Stromal cell of bone marrow (primary cell): ENCODE data around the gene TDRD10.
"Not testable (repeated sequence)": the region's sequence is repeated elsewhere in the genome, so short reads cannot be mapped to it uniquely, and the experiment has no call there.

Experiments used
- DNase-seq: peaks from one replicate; pipeline ENCODE4 v3.0.0-alpha.2; 2012; ENCODE audit warnings: low read depth

Gene TDRD10

GRCh38 chr1:154517661-154518060 lies 15.6 kb downstream of the TDRD10 start:
- no peak for DNase-seq

DNA sequence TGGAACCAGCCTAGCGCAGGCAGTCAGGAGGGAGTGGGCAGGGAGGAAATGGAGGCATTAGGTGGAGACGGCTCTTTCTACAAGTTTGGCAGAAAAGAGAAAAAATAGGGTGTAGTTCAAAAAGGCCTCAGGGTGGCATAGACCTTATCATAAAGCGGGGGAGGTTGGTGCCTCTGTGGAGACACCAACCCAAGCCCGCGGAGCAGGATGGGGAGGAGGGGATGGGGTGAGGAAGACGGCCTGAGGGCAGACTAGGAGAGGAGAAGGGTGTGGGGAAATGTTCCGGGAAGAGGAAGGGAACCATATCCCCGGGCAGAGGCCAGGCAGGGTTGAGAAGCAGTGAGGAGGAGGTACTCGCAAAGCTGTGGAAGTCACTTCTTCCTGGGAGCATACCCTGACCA lies 17.6 kb downstream of the TDRD10 start:
- no peak for DNase-seq

DNA sequence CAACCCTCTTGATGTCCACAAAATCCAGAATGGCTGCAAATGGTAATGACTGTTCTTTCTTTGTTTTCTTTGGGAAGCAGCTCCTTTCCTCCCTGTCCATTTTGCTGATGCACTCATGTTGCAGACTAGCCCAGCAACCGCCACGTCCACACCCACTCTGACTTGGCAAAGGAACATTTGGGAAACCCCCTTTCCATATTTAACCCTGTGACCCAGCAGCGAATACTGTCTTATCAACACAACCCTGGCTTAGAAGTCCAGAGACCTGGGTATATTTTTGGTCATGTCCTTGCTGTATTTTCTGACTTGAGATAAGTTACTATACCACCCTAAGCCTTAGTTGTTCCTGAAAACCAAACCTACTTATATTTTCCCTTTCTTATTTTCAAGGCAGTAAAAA lies 18.3 kb downstream of the TDRD10 start:
- peak; percentile 18 for DNase-seq

DNA sequence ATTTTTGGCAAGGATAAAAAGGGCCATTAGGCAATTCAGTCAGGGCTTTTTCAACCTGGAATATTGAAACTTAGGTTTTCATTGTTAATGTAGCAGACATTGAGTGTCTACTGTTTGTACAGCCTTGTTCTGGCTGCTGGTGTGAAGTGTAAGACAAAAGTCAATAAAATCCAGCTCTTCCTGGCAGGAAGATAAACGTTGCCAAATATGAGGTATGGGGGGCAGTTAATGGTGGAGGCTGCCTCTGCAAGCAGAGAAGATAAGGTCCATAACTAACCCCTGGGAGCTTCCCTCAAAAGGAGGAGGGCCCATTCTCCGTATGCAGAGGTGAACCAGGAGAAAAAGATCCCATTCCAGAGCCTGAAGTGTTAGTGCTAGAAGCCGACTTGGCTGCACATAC lies 19.7 kb downstream of the TDRD10 start:
- DNase-seq = no peak

GRCh38 chr1:154524881-154525280 lies 22.9 kb downstream of the TDRD10 start:
- no peak for DNase-seq

- DNase-seq = no peak
Observed at GRCh38 chr1:154527192-154527591, 25.2 kb downstream of the TDRD10 start.

DNA sequence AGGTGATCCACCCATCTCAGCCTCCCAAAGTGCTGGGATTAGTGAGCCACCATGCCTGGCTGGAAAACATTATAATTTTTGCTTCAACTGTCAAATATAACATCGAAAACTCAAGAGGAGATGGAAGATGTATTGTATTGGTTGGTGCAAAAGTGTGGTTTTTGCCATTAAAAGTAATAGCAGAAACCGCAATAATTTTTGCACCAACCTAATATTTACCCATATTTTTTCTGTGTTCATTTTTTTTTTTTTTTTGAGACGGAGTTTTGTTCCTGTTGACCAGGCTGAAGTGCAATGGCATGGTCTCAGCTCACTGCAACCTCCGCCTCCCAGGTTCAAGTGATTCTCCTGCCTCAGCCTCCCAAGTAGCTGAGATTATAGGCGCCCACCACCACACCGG lies 27.3 kb downstream of the TDRD10 start:
- no peak for DNase-seq

- not testable (repeated sequence) for DNase-seq
Observed at GRCh38 chr1:154531950-154532349, 29.9 kb downstream of the TDRD10 start.

- DNase-seq = no peak
Observed at GRCh38 chr1:154533952-154534844, 32.2 kb downstream of the TDRD10 start.

DNA sequence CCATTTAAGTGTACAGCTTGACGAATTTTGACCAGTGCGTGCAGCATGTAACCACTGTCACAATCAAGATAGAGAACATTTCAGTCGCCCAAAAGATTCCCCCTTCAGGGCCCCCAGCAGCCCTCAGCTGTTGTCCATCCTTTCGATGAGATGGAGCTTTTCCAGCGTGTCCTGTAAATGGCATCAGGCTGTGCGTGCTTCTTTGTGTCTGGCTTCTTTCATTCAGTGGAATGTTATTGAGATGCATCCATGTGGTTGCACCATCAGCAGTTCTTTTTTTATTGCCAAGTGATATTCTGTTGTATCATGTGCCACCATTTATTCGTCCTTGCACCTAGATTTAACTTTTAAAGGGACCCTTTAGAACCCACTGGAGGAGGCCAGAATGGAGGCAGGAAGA lies 34.6 kb downstream of the TDRD10 start:
- DNase-seq = no peak

- no peak for DNase-seq
Observed at GRCh38 chr1:154539486-154540483, 37.8 kb downstream of the TDRD10 start.

GRCh38 chr1:154541231-154541630 lies 39.2 kb downstream of the TDRD10 start:
- no peak for DNase-seq

DNA sequence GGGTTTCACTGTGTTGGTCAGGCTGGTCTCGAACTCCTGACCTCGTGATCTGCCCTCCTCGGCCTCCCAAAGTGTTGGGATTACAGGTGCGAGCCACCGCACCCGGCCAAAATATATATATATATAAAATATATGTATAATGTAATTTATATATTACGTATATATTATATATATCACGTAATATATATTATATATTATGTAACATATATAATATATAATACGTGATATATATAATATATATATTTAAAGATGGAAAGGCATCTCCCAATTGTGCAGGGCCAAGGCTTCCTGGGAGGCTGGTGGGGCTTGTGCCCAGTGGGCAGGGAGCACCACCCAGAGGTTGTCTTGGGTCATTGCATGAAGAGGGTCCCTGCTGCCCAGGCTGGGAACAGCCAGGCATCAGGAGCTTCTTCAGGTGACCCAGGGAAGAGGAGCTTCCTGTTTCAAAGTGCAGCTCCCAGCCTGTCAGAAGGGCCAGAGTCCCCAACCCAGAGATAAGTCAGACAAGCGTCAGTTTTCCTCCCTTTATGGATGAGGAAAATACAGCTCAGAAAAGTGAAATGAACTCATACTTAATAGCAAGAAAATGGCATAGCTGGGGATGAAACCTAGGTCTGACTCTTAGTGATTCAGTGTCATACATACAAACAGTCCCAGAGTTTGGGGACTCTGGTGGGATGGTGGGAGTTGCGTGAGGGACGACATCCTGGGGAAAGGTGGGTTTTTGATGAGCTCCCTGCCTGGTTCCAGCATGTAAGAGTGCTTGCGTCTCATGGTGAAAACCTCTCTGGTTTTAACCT lies 44.4 kb downstream of the TDRD10 start:
- DNase-seq = peak; percentile 21

GRCh38 chr1:154547105-154547732 lies 45.2 kb downstream of the TDRD10 start:
- DNase-seq = no peak

DNA sequence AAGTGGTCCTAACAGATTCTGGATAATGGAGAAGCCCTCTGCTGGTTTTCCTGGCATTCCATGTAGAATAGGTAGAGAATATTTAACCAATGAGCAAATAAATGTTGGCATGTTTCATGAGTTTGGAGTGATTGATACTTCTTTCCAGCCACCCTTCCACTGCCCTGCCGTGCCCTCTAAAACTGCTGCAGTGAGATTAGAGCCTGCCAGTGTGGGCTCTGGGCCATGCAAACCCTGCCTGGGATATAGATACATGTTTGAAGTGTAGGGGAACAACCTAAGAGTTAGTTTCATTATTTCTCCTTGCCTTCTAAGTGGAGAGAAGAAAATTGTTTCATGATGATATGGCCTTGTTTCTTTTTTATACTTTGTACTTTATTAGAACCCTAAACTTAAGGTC lies 46.0 kb downstream of the TDRD10 start:
- no peak for DNase-seq

DNA sequence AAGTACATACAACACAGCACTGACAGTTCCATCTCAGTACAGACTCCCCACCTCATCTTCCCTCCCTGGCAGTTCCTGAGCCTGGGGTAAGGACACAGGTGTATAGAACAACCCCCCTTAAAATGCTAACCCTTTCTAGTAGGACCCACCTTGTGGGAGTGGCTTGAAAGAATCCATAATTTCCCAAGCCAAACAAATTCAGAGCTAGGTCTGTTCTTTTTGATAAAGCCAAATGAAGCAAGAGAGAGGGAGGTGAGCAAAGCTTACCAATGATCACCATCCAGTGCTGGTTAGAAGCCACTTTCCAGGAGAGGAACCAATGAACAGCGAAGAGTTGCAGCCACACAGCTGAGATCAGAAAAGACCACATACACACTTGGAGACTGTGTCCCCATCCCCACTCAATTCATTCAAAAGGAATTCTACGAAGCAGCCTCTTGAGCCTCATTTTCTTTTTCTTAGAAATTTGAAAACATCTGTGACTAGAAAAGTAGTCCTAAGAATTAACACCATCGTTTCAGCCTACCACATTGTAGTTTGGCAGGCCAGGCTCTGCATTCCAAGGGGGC lies 47.3 kb downstream of the TDRD10 start:
- no peak for DNase-seq

- DNase-seq = no peak
Observed at GRCh38 chr1:154550070-154550469, 48.1 kb downstream of the TDRD10 start.

DNA sequence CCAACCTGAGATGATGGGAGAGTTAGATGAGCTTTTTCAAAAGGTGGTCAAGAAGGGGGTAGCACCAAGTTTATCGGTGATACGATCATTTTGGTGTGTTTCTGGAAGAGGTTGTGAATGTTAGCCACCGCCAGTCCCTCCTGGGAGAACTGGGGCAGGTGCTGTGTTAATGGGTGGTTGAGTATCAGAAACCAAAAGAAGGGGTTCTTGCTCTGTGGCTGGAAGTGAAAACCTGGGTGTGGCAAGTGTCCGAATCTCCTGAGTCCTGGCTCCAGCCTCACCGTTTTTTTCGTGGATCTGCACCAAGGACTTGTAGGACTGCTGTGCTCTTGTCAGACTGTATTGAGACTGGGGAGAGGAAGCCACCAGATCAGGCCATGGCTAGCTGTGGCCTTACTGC lies 48.6 kb downstream of the TDRD10 start:
- no peak for DNase-seq

DNA sequence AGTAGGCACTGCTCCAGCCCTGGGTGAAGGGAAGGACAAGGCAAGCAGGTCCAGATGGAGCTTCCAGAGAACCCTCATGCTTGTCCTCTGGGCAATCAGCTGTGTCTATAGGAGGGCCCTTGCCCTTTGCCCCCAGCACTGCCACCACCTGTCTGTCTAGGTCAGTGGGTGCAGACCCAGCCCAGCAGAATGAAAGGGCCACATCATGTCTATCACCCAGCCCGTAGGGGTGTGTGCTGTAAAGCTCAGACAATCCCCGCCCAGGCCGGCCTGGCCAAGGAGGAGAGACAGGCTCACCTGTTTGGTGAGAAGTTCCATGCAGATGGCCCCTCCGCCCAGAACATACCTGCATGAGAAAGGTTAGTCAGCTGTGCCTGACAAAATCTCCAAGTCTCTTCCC lies 49.5 kb downstream of the TDRD10 start:
- DNase-seq = no peak

- DNase-seq = no peak
Observed at GRCh38 chr1:154552036-154552435, 50.0 kb downstream of the TDRD10 start.
